Activated T-helper 1 cell treated with anti-CD3 and anti-CD28 coated beads, Interleukin-2, amount 50 U/mL, for 16 hours (primary cell): Measurements from ENCODE around the gene GPD1L.
A peak's percentile ranks its signal among the peaks of the same experiment; 100 is the strongest.

ENCODE experiments used
- DNase-seq, 2 donors: peaks; one replicate each; pipeline ENCODE4 v3.0.0-alpha.2; 2020; ENCODE audit warnings: low read depth in 1 of 2, low spot score in 1 of 2

GPD1L gene

GRCh38 chr3:32136703-32137102, 30.3 kb downstream of the GPD1L start:
- no peak for DNase-seq

- DNase-seq, result no peak
Observed at GRCh38 chr3:32137870-32138269, 31.4 kb downstream of the GPD1L start.

GRCh38 chr3:32138545-32139104, 32.2 kb downstream of the GPD1L start:
- DNase-seq, result no peak

- DNase-seq, result no peak
Observed at GRCh38 chr3:32140943-32141342, 34.5 kb downstream of the GPD1L start.

- DNase-seq, result peak in 1 of 2 donors; percentile 4
Observed at GRCh38 chr3:32143849-32144757, 37.7 kb downstream of the GPD1L start.

GRCh38 chr3:32146746-32147211, 40.4 kb downstream of the GPD1L start:
- no peak for DNase-seq

GRCh38 chr3:32147509-32147908, 41.1 kb downstream of the GPD1L start:
- DNase-seq, result no peak

- no peak for DNase-seq
Observed at GRCh38 chr3:32147933-32148332, 41.5 kb downstream of the GPD1L start.

GRCh38 chr3:32148351-32148750, 41.9 kb downstream of the GPD1L start:
- no peak for DNase-seq

GRCh38 chr3:32153414-32154204, 47.2 kb downstream of the GPD1L start:
- DNase-seq, result no peak

GRCh38 chr3:32154205-32154579, 47.8 kb downstream of the GPD1L start:
- DNase-seq, result no peak

GRCh38 chr3:32155117-32155516, 48.7 kb downstream of the GPD1L start:
- DNase-seq, result no peak

GRCh38 chr3:32157600-32158264, 51.3 kb downstream of the GPD1L start:
- no peak for DNase-seq

GRCh38 chr3:32160706-32161214, 54.3 kb downstream of the GPD1L start:
- DNase-seq, result no peak

GRCh38 chr3:32165442-32165841, 59.0 kb downstream of the GPD1L start:
- DNase-seq, result no peak

GRCh38 chr3:32166654-32167053, 60.2 kb downstream of the GPD1L start:
- DNase-seq, result no peak

- no peak for DNase-seq
Observed at GRCh38 chr3:32172420-32172819, 66.0 kb downstream of the GPD1L start.

- DNase-seq, result no peak
Observed at GRCh38 chr3:32175607-32176197, 69.3 kb downstream of the GPD1L start.

- peak in 1 of 2 donors; percentile 29 for DNase-seq
Observed at GRCh38 chr3:32176989-32177701, 70.7 kb downstream of the GPD1L start.

GRCh38 chr3:32177702-32178198, 71.3 kb downstream of the GPD1L start:
- peak in 1 of 2 donors; percentile 8 for DNase-seq
